T47D (cell line): ENCODE results near the gene CYS1.
"Not testable (repeated sequence)": the region's sequence is repeated elsewhere in the genome, so short reads cannot be mapped to it uniquely, and the experiment has no call there.

ENCODE experiments used
- DNase-seq, 2 experiments: peaks; one replicate each; pipeline versions ENCODE4 v3.0.0 to v3.0.0-alpha.2; 2011 to 2012; ENCODE audit warnings: low read depth in 1 of 2, low spot score in 1 of 2
- JUND ChIP-seq: IDR thresholded peaks from 2 replicates; pipeline ENCODE4 v1.6.1; 2012; ENCODE audit warnings: low read depth
- in situ Hi-C: cut with HindIII; loops from 2 replicates; pipeline ENCODE4 v1.10.0; 2016; ENCODE audit warnings: low sequenced_read_pairs, low pct_unique_long_range_greater_than_20kb

Gene CYS1

GRCh38 chr2:10034333-10035052, 45.7 kb downstream of the CYS1 start:
- DNase-seq = no peak
- in situ Hi-C loops = no loop called here
- TF ChIP-seq JUND = no peak

- DNase-seq = no peak
- in situ Hi-C loops = no loop called here
- no peak for TF ChIP-seq JUND
Measured at GRCh38 chr2:10033251-10034006, 46.8 kb downstream of the CYS1 start.

- in situ Hi-C loops = no loop called here
- DNase-seq = no peak
- TF ChIP-seq JUND = no peak
Measured at GRCh38 chr2:10032746-10033105, 47.5 kb downstream of the CYS1 start.

- no peak for TF ChIP-seq JUND
- DNase-seq = no peak
- in situ Hi-C loops = no loop called here
Measured at GRCh38 chr2:10031886-10032745, 48.1 kb downstream of the CYS1 start.

GRCh38 chr2:10030798-10031197, 49.4 kb downstream of the CYS1 start:
- DNase-seq, in situ Hi-C loops: not testable (repeated sequence)

- DNase-seq = no peak
- no peak for TF ChIP-seq JUND
- in situ Hi-C loops = no loop called here
Measured at GRCh38 chr2:10030311-10030736, 49.9 kb downstream of the CYS1 start.

- DNase-seq = no peak
- TF ChIP-seq JUND = no peak
- in situ Hi-C loops = no loop called here
Measured at GRCh38 chr2:10029875-10030223, 50.4 kb downstream of the CYS1 start.

- no peak for TF ChIP-seq JUND
- in situ Hi-C loops = no loop called here
- no peak for DNase-seq
Measured at GRCh38 chr2:10028988-10029874, 51.0 kb downstream of the CYS1 start.

GRCh38 chr2:10028407-10028987, 51.7 kb downstream of the CYS1 start:
- no peak for TF ChIP-seq JUND
- no peak for DNase-seq
- in situ Hi-C loops = no loop called here

- in situ Hi-C loops = no loop called here
- no peak for TF ChIP-seq JUND
- no peak for DNase-seq
Measured at GRCh38 chr2:10027660-10028330, 52.4 kb downstream of the CYS1 start.

GRCh38 chr2:10026940-10027569, 53.2 kb downstream of the CYS1 start:
- DNase-seq = no peak
- no peak for TF ChIP-seq JUND
- in situ Hi-C loops = no loop called here
